Gastroesophageal sphincter (tissue), 4 donors: ENCODE data around the gene PTPRZ1. TPM values are rescaled to one million over a fixed set of nuclear protein-coding genes. Genes with fewer than 3 reads are reported as not detected.

Source experiments
- ATAC-seq: fragments of 150-250 bp; one replicate; pipeline ENCODE4 v1.9.1; 2016; ENCODE audit warnings: mild to moderate bottlenecking, moderate library complexity
- H3K27ac ChIP-seq, 4 donors: fragments of 200-600 bp; sonication (generic) in 3 of 4; 1 replicate in 3 of 4; 2 replicates in 1 of 4; pipeline ENCODE4 v1.5.1; 2016 to 2019
- H3K27me3 ChIP-seq: fragments of 200-600 bp; sonication (generic); one replicate; pipeline ENCODE4 v1.5.1; 2019
- H3K36me3 ChIP-seq, 2 donors: fragments of 200-600 bp; sonication (generic); one replicate each; pipeline ENCODE4 v1.5.1; 2019; ENCODE audit warnings: control low read depth in 1 of 2
- H3K4me1 ChIP-seq, 3 donors: fragments of 200-600 bp; sonication (generic); 1 replicate in 2 of 3; 2 replicates in 1 of 3; pipeline ENCODE4 v1.5.1; 2016 to 2019; ENCODE audit warnings: control low read depth in 2 of 3
- H3K4me3 ChIP-seq, 2 donors: fragments of 200-600 bp; sonication (generic); one replicate each; pipeline ENCODE4 v1.5.1; 2019; ENCODE audit warnings: mild to moderate bottlenecking in 1 of 2, moderate library complexity in 1 of 2
- H3K9me3 ChIP-seq, 3 donors: fragments of 200-600 bp; sonication (generic); one replicate each; pipeline ENCODE4 v1.5.1; 2017 to 2019; ENCODE audit warnings: control low read depth in 2 of 3
- CTCF ChIP-seq, 4 experiments: fragments of 200-600 bp in 2 of 4; fragments of 450-650 bp in 2 of 4; sonication (generic) in 1 of 4; IDR thresholded peaks; one replicate each; pipeline ENCODE4 v1.5.1; 2017 to 2019; ENCODE audit warnings: antibody characterized with exemption in 4 of 4, mild to moderate bottlenecking in 2 of 4, moderate library complexity in 2 of 4
- EP300 ChIP-seq: sonication (generic); formaldehyde crosslinking; IDR thresholded peaks from one replicate; pipeline ENCODE4 v1.6.1; 2017; ENCODE audit warnings: antibody characterized with exemption, mild to moderate bottlenecking
- POLR2A ChIP-seq, 2 donors: fragments of 450-650 bp; IDR thresholded peaks; one replicate each; pipeline ENCODE4 v1.6.1; 2017; ENCODE audit warnings: antibody characterized with exemption in 2 of 2, mild to moderate bottlenecking in 2 of 2, moderate library complexity in 1 of 2
- POLR2AphosphoS5 ChIP-seq: sonication (generic); formaldehyde crosslinking; IDR thresholded peaks from one replicate; pipeline ENCODE4 v1.6.1; 2017; ENCODE audit warnings: antibody characterized with exemption
- WGBS, 2 donors: methylation state at CpG; one replicate each; pipeline ENCODE4 v1.1.5; 2018; ENCODE audit warnings: low coverage in 1 of 2; 5-methylcytosine and 5-hydroxymethylcytosine counted together
- total RNA-seq, 4 donors: library from RNA; depleted of rRNA; stranded (reverse); fragments of >200 nt; gene quantifications; one replicate each; pipeline ENCODE4 v1.1.0, GENCODE V29; 2016

The PTPRZ1 gene
- total RNA-seq, 4 donors from 2014 or later, result 2.6 to 8.4 (median 5.7) TPM

- no peaks in the 10 kb centered on the region for H3K4me1 ChIP-seq
- no peaks in the 10 kb centered on the region for H3K36me3 ChIP-seq
- WGBS, 2 donors, result 83 to 93% methylated on average over 3 of the region's 3 CpGs
- H3K4me3 ChIP-seq, result no peak overlapping the region
- TF ChIP-seq CTCF (IDR thresholded peaks at IDR 0.05) (no peak), POLR2AphosphoS5 (no peak), POLR2A (IDR thresholded peaks at IDR 0.05) (no peak)
- no peak for ATAC-seq
- no peaks in the 10 kb centered on the region for H3K9me3 ChIP-seq
- no peak overlapping the region for H3K27ac ChIP-seq
- H3K27me3 ChIP-seq, result no peaks in the 10 kb centered on the region
Observed at GRCh38 chr7:122046402-122046801, 173.4 kb downstream of the PTPRZ1 start.

GRCh38 chr7:122054393-122054792 lies 181.4 kb downstream of the PTPRZ1 start:
- no peaks in the 10 kb centered on the region for H3K27me3 ChIP-seq
- ATAC-seq, result no peak
- no peak overlapping the region for H3K27ac ChIP-seq
- H3K36me3 ChIP-seq, result no peaks in the 10 kb centered on the region
- 69 to 70% methylated on average over 1 of the region's 1 CpG for WGBS, 2 donors
- no peaks in the 10 kb centered on the region for H3K4me1 ChIP-seq
- H3K4me3 ChIP-seq, result no peak overlapping the region
- H3K9me3 ChIP-seq, result no peaks in the 10 kb centered on the region
- TF ChIP-seq POLR2AphosphoS5, result no peak
- TF ChIP-seq POLR2A (IDR thresholded peaks at IDR 0.05), result no peak
- no peak for TF ChIP-seq EP300
- no peak for TF ChIP-seq CTCF (IDR thresholded peaks at IDR 0.05)

- ATAC-seq, result no peak
- H3K27ac ChIP-seq, result no peak overlapping the region
- no peak for TF ChIP-seq CTCF (IDR thresholded peaks at IDR 0.05)
- TF ChIP-seq POLR2A (IDR thresholded peaks at IDR 0.05), result no peak
- TF ChIP-seq POLR2AphosphoS5, result no peak
- TF ChIP-seq EP300, result no peak
- no peaks in the 10 kb centered on the region for H3K27me3 ChIP-seq
- no peaks in the 10 kb centered on the region for H3K36me3 ChIP-seq
- 71 to 82% methylated on average over 1 of the region's 1 CpG for WGBS, 2 donors
- no peak overlapping the region for H3K4me3 ChIP-seq
- H3K4me1 ChIP-seq, result no peaks in the 10 kb centered on the region
- H3K9me3 ChIP-seq, result no peaks in the 10 kb centered on the region
Observed at GRCh38 chr7:122055073-122055472, 182.1 kb downstream of the PTPRZ1 start.

- Histone ChIP-seq H3K4me1 (no peaks in the 10 kb centered on the region), H3K27me3 (no peaks in the 10 kb centered on the region), H3K4me3 (no peak overlapping the region), H3K27ac (no peak overlapping the region), H3K9me3 (no peaks in the 10 kb centered on the region), H3K36me3 (no peaks in the 10 kb centered on the region)
- WGBS, 2 donors, result 62 to 69% methylated on average over 2 of the region's 2 CpGs
- ATAC-seq, result no peak
- TF ChIP-seq POLR2AphosphoS5 (no peak), POLR2A (IDR thresholded peaks at IDR 0.05) (no peak), CTCF (IDR thresholded peaks at IDR 0.05) (no peak), EP300 (no peak)
Observed at GRCh38 chr7:122056977-122057376, 184.0 kb downstream of the PTPRZ1 start.

- Histone ChIP-seq H3K9me3 (no peaks in the 10 kb centered on the region), H3K4me3 (no peak overlapping the region), H3K4me1 (no peaks in the 10 kb centered on the region), H3K27me3 (no peaks in the 10 kb centered on the region), H3K36me3 (no peaks in the 10 kb centered on the region), H3K27ac (no peak overlapping the region)
- WGBS, 2 donors, result 59 to 65% methylated on average over 4 of the region's 4 CpGs
- ATAC-seq, result no peak
- TF ChIP-seq POLR2AphosphoS5 (no peak), CTCF (IDR thresholded peaks at IDR 0.05) (no peak), POLR2A (IDR thresholded peaks at IDR 0.05) (no peak), EP300 (no peak)
Observed at GRCh38 chr7:122059542-122059941, 186.6 kb downstream of the PTPRZ1 start.
